CD4-positive, alpha-beta T cell treated with Interleukin-15 for 4 hours (primary cell): Measurements from ENCODE around the gene SHKBP1.

Source experiments
- DNase-seq: peaks from one replicate; pipeline ENCODE4 v3.0.0-alpha.2; 2020; ENCODE audit warnings: low spot score

Gene SHKBP1

GRCh38 chr19:40640744-40641143 is 64.1 kb downstream of the SHKBP1 start:
- no peak for DNase-seq
